Bronchial epithelial cell (primary cell): ENCODE results near the gene LDAH. TPM values are rescaled to one million over a fixed set of nuclear protein-coding genes. Genes with fewer than 3 reads are reported as not detected.

ENCODE experiments used
- DNase-seq: peaks from one replicate; pipeline ENCODE4 v3.0.0-alpha.2; 2010; ENCODE audit warnings: low read depth
- FAIRE-seq: peaks from 2 replicates; lab custom pipeline; 2011; peaks lifted over from hg19 to GRCh38; lab: Jason Lieb, UNC
- H3K27me3 ChIP-seq: 2 replicates; pipeline ENCODE4 v1.5.1; 2011; ENCODE audit warnings: low read length; ENCODE audit not compliant: control insufficient read depth, insufficient read depth
- H3K36me3 ChIP-seq: 2 replicates; pipeline ENCODE4 v1.5.1; 2011; ENCODE audit warnings: low read length; ENCODE audit not compliant: control insufficient read depth, insufficient read depth
- H3K4me3 ChIP-seq: 2 replicates; pipeline ENCODE4 v1.5.1; 2011; ENCODE audit warnings: mild to moderate bottlenecking, low read depth, low read length, control low read depth
- total RNA-seq: library from RNA; depleted of rRNA; stranded (reverse); fragments of >200 nt; gene quantifications from 2 replicates; pipeline ENCODE4 v1.2.1, GENCODE V29; 2014
- TF ChIP-seq, protein P1 (sequence below): IDR thresholded peaks from 2 replicates; pipeline ENCODE4 v1.5.1; 2011; ENCODE audit warnings: mild to moderate bottlenecking, moderate library complexity, low read length, control low read depth, inconsistent platforms; ENCODE audit not compliant: insufficient read depth, severe bottlenecking

Gene LDAH
- total RNA-seq, 1 donor from 2014 or later: 8.4 TPM

DNA sequence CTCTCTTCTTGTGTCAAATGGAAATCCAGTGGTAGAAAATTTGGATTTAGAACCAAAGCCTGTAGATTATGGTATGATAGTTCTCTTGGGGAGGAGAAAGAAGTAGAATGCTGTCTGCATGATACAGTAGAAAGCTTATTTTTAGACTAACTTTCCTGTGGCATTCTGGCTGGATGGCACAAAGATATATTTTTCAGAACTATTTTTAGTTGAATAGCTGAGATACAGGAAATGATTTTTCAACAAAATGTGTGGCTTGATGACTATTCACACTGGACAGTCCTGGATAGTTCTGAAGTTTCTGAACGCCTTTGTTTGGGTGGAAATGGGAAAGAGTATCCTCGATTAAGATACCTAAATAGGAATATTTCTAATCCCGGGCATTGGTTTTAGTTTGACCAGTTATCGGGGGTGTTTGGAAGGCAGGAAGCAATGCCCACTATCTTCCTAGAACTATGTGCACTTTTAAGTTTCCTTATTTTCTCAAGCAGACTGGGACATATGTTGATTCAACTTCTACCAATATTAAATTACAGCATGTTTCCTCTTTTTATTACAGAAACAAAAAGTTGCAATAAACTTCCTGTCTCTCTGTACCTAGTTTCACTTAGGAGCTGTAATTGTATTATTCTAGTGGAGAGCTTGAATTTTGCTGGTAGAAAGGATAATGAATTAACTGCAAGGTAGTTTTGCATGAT is 123.8 kb downstream of the LDAH start:
- DNase-seq (no peak), FAIRE-seq (no peak)
- TF ChIP-seq, protein P1, sequence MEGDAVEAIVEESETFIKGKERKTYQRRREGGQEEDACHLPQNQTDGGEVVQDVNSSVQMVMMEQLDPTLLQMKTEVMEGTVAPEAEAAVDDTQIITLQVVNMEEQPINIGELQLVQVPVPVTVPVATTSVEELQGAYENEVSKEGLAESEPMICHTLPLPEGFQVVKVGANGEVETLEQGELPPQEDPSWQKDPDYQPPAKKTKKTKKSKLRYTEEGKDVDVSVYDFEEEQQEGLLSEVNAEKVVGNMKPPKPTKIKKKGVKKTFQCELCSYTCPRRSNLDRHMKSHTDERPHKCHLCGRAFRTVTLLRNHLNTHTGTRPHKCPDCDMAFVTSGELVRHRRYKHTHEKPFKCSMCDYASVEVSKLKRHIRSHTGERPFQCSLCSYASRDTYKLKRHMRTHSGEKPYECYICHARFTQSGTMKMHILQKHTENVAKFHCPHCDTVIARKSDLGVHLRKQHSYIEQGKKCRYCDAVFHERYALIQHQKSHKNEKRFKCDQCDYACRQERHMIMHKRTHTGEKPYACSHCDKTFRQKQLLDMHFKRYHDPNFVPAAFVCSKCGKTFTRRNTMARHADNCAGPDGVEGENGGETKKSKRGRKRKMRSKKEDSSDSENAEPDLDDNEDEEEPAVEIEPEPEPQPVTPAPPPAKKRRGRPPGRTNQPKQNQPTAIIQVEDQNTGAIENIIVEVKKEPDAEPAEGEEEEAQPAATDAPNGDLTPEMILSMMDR: no peak
- Histone ChIP-seq H3K4me3 (no peak overlapping the region), H3K27me3 (no peaks in the 10 kb centered on the region), H3K36me3 (peaks cover 3% of the 10 kb centered on the region)

DNA sequence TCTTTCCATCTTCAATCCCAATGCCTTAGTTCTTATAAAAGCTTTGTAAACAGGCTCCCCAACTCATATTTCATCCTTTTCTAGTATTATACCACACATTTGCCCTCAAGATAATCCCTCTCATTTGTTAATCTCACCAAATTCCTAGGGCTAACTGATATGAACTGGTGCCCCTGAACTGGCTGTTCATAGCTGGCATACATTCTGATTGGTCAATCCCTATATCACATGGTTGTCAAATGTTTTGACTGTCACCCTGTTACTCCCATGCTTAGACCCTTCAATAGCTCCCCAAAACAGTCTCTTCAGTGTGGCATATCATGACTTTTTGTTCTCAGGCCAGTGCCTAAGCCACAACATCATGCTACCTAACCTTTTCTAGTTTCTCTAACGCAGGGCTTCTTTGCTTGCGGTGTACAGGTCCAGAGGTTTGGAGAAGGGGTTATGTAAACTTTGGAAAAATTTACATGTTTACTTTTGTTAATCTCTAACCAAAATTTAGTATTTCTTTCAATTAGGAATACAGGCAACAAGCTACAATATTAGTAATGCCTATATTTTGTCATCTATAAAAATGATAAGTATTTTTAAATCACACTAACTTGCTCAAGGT is 125.5 kb downstream of the LDAH start:
- no peak for FAIRE-seq
- TF ChIP-seq, protein P1: no peak
- peaks cover 3% of the 10 kb centered on the region for H3K36me3 ChIP-seq
- DNase-seq: no peak
- no peaks in the 10 kb centered on the region for H3K27me3 ChIP-seq
- H3K4me3 ChIP-seq: no peak overlapping the region

DNA sequence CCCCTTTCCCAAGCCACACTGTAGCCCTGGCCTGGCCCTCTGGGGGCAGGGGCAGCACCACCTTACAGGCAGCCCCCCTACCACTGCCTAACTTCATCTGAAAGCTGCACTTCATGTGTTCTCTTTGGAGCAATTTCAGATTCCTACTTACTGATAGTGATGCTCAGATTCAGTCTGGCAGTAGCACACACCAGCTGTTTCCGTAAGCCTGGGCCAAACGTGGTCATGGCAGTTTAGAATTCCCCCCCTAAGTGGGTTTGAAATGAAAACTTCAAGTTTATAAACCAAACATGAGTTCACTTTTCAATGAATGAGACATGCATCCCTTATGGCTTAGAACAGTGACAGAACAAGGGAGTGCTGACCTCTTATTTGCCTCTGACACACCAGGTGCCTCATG is 126.5 kb downstream of the LDAH start:
- Histone ChIP-seq H3K4me3 (no peak overlapping the region), H3K36me3 (peaks cover 3% of the 10 kb centered on the region), H3K27me3 (no peaks in the 10 kb centered on the region)
- DNase-seq: no peak
- FAIRE-seq: no peak
- TF ChIP-seq, protein P1: no peak

DNA sequence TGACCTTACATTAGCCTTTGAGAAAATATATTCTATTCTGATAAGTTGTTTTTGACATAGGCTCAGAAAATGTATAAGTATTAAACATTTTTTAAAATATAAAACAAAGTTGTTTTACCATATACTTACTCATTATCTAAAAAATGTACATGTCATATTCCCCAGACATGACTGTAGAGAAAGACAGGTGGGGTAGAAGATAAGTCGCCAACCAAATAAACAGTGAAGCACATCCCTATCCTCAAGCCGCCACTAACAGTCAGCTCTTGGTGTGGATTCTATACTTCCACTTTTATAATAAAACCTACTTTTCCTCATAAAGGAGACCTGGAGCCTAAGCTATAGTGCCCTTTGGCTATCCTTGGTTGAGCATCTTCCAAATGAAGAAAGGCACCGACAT is 129.6 kb downstream of the LDAH start:
- FAIRE-seq (no peak), DNase-seq (no peak)
- TF ChIP-seq, protein P1: no peak
- Histone ChIP-seq H3K4me3 (no peak overlapping the region), H3K36me3 (peaks cover 1% of the 10 kb centered on the region), H3K27me3 (no peaks in the 10 kb centered on the region)

DNA sequence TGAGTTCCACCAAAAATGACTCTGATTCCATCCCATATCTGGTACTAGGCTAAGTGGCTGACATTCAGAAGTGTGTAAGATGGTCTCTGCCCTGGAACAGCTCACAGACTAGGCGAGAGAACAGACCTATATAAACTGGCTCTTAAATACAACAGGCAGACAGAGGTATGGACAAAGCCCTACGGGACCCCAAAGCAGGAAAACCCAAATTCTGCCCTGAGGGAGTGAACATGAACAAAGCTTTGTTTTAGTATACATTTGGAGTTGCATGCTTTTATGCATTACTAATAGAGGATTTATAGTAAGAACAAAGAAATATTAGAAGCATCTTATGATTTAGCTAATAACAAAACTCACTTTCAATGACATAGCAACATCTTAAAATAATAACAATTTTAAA is 130.8 kb downstream of the LDAH start:
- H3K4me3 ChIP-seq: no peak overlapping the region
- FAIRE-seq: no peak
- DNase-seq: no peak
- TF ChIP-seq, protein P1: no peak
- peaks cover 1% of the 10 kb centered on the region for H3K36me3 ChIP-seq
- H3K27me3 ChIP-seq: no peaks in the 10 kb centered on the region
